CD14-positive monocyte (primary cell): ENCODE measurements around the gene RALY. TPM values are rescaled to one million over a fixed set of nuclear protein-coding genes. Genes with fewer than 3 reads are reported as not detected.
A peak's percentile ranks its signal among the peaks of the same experiment; 100 is the strongest.

Experiments used
- DNase-seq, 3 donors: peaks; one replicate each; pipeline ENCODE4 v3.0.0-alpha.2; 2011 to 2022
- H2AFZ ChIP-seq: 2 replicates; pipeline ENCODE4 v1.6.0; 2012; ENCODE audit warnings: mild to moderate bottlenecking, low read depth, low read length, inconsistent platforms; ENCODE audit not compliant: insufficient read depth, poor library complexity, severe bottlenecking
- H3K27ac ChIP-seq, 2 donors: 1 replicate in 1 of 2; 2 replicates in 1 of 2; pipeline ENCODE4 v1.5.1; 2012 to 2013; ENCODE audit warnings: low read length in 2 of 2, control low read depth in 1 of 2, inconsistent platforms in 1 of 2, low read depth in 1 of 2, mild to moderate bottlenecking in 1 of 2
- H3K27me3 ChIP-seq, 2 donors: one replicate each; pipeline versions ENCODE4 v1.6.0 to v1.6.1; 2011 to 2013; ENCODE audit warnings: low read length in 2 of 2; ENCODE audit not compliant: control insufficient read depth in 2 of 2, insufficient read depth in 2 of 2
- H3K36me3 ChIP-seq, 2 donors: replicated peaks in 1 of 2; 1 replicate in 1 of 2; 2 replicates in 1 of 2; pipeline versions ENCODE4 v1.5.1 to v1.6.1; 2012 to 2013; ENCODE audit warnings: low read length in 2 of 2, control low read depth in 1 of 2, inconsistent platforms in 1 of 2, mild to moderate bottlenecking in 1 of 2; ENCODE audit not compliant: insufficient read depth in 2 of 2, control insufficient read depth in 1 of 2
- H3K4me1 ChIP-seq, 2 donors: 1 replicate in 1 of 2; 2 replicates in 1 of 2; pipeline versions ENCODE4 v1.5.1 to v1.6.1; 2012 to 2013; ENCODE audit warnings: low read length in 2 of 2, control low read depth in 1 of 2, inconsistent platforms in 1 of 2, mild to moderate bottlenecking in 1 of 2, moderate library complexity in 1 of 2; ENCODE audit not compliant: insufficient read depth in 2 of 2, control insufficient read depth in 1 of 2
- H3K4me2 ChIP-seq: replicated peaks from 2 replicates; pipeline ENCODE3; 2012; ENCODE audit warnings: low read length, moderate library complexity, mild to moderate bottlenecking; ENCODE audit not compliant: poor library complexity, severe bottlenecking; ENCODE audit errors: extremely low read depth
- H3K4me3 ChIP-seq, 3 experiments: fragments of 200-600 bp in 1 of 3; sonication (generic) in 1 of 3; replicated peaks in 1 of 3; 1 replicate in 2 of 3; 2 replicates in 1 of 3; pipeline ENCODE4 v1.5.1; 2011 to 2013; ENCODE audit warnings: low read length in 3 of 3, mild to moderate bottlenecking in 3 of 3, control low read depth in 2 of 3, low read depth in 2 of 3, inconsistent platforms in 1 of 3, moderate library complexity in 1 of 3
- H3K79me2 ChIP-seq: 2 replicates; pipeline ENCODE4 v1.6.0; 2012; ENCODE audit warnings: mild to moderate bottlenecking, control low read depth, inconsistent platforms, low read length, moderate library complexity; ENCODE audit not compliant: insufficient read depth
- H3K9ac ChIP-seq: 2 replicates; pipeline ENCODE4 v1.6.0; 2017; ENCODE audit warnings: low read length, mild to moderate bottlenecking; ENCODE audit not compliant: insufficient read depth, poor library complexity, severe bottlenecking
- H3K9me3 ChIP-seq, 2 donors: replicated peaks in 1 of 2; 1 replicate in 1 of 2; 2 replicates in 1 of 2; pipeline versions ENCODE4 v1.5.1 to v1.6.1; 2012 to 2013; ENCODE audit warnings: low read length in 2 of 2, control low read depth in 1 of 2; ENCODE audit not compliant: control insufficient read depth in 1 of 2, insufficient read depth in 1 of 2
- H4K20me1 ChIP-seq: 2 replicates; pipeline ENCODE4 v1.6.0; 2012; ENCODE audit warnings: mild to moderate bottlenecking, low read length, control low read depth, moderate library complexity; ENCODE audit not compliant: insufficient read depth
- H3K27ac Mint-ChIP-seq, 7 donors: one replicate each; pipeline ENCODE4 v1.8.0; 2020; ENCODE audit warnings: mild to moderate bottlenecking in 7 of 7, mixed read lengths in 7 of 7, moderate library complexity in 6 of 7, inconsistent platforms in 2 of 7
- H3K27me3 Mint-ChIP-seq, 3 donors: one replicate each; pipeline ENCODE4 v1.8.0; 2021 to 2022; ENCODE audit warnings: low read depth in 3 of 3, mild to moderate bottlenecking in 3 of 3, mixed read lengths in 3 of 3, moderate library complexity in 3 of 3, inconsistent platforms in 1 of 3
- H3K36me3 Mint-ChIP-seq, 2 donors: one replicate each; pipeline ENCODE4 v1.8.0; 2020; ENCODE audit warnings: mixed read lengths in 2 of 2, inconsistent platforms in 1 of 2, mild to moderate bottlenecking in 1 of 2
- H3K4me1 Mint-ChIP-seq: one replicate; pipeline ENCODE4 v1.8.0; 2020; ENCODE audit warnings: mild to moderate bottlenecking, mixed read lengths
- H3K4me3 Mint-ChIP-seq, 2 donors: one replicate each; pipeline ENCODE4 v1.8.0; 2020; ENCODE audit warnings: mild to moderate bottlenecking in 2 of 2, mixed read lengths in 2 of 2, moderate library complexity in 1 of 2
- H3K9me3 Mint-ChIP-seq, 7 donors: one replicate each; pipeline ENCODE4 v1.8.0; 2020 to 2022; ENCODE audit warnings: mixed read lengths in 7 of 7, mild to moderate bottlenecking in 6 of 7, moderate library complexity in 6 of 7, inconsistent platforms in 2 of 7
- WGBS: methylation state at CpG from one replicate; pipeline ENCODE4 v1.1.5; 2013; ENCODE audit warnings: missing lambda C conversion rate; ENCODE audit not compliant: insufficient coverage; 5-methylcytosine and 5-hydroxymethylcytosine counted together
- intact Hi-C, 2 donors: fragments of 100-400 bp; cut with micrococcal nuclease; formaldehyde crosslinking; loops; one replicate each; pipeline versions ENCODE4 v1.15.0 to v1.15.1; 2023
- polyA plus RNA-seq, 3 donors: library from polyadenylated mRNA; depleted of rRNA in 1 of 3; unstranded in 2 of 3; stranded (reverse) in 1 of 3; fragments of 300-500 nt in 2 of 3; fragments of >200 nt in 1 of 3; fragmentation: Illumina TruSeq in 2 of 3; gene quantifications; 1 replicate in 2 of 3; 2 replicates in 1 of 3; pipeline ENCODE4 v1.2.3, GENCODE V29; 2012 to 2021
- TF ChIP-seq, protein P1 (sequence below): fragments of 200-600 bp; IDR thresholded peaks from one replicate; pipeline ENCODE4 v1.8.0; 2022; ENCODE audit warnings: antibody characterized with exemption, mild to moderate bottlenecking

The RALY gene
- polyA plus RNA-seq, 3 donors: 88.4 to 154 (median 152) TPM

DNA sequence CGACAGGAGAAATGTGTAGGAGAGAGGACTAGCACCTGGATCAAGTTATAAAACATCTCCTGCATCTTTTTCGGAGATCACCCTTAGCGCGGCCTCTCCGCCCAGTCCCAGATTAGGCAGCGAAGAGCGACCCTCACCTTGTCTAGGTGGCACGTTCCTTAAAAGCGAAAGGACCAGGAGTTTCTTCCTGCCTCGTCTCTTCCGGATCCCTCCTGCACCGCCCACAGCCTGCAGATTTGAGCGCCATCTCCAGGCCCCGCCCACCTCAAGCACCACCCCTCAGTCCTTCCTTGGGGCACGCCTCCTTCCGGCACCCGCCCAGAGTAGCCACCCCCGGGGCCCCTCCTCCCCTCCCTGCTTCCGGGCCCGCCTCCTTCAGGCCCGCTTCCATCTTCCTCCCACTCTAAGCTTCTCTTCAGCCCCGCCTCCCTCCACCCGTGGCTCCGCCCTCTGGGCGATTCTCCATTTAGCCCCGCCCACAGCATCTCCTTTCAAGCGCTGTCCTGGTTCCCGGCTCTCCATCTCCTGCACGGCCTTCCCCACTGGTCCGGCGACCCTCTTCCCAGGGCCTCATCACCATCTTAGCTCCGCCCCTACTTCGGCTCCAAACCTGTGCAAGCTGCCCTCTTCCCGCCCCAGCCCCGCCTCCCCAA is 662 bp upstream of the RALY start:
- peak overlapping the region; percentile 92 for H3K9ac ChIP-seq
- H3K79me2 ChIP-seq: peaks cover 67% of the 10 kb centered on the region
- 1% methylated on average over 26 of the region's 35 CpGs for whole genome bisulfite sequencing
- intact Hi-C loops: loop anchor here (2.0 to 10.0 kb wide), 10 partner anchors 118 to 1624 kb away; partner anchors contain the start of genes C20orf144 (in 2 of the 2), ACTL10 (in 1 of the 2), AHCY (in 1 of the 2) and CBFA2T2 (in 1 of the 2)
- TF ChIP-seq, protein P1, sequence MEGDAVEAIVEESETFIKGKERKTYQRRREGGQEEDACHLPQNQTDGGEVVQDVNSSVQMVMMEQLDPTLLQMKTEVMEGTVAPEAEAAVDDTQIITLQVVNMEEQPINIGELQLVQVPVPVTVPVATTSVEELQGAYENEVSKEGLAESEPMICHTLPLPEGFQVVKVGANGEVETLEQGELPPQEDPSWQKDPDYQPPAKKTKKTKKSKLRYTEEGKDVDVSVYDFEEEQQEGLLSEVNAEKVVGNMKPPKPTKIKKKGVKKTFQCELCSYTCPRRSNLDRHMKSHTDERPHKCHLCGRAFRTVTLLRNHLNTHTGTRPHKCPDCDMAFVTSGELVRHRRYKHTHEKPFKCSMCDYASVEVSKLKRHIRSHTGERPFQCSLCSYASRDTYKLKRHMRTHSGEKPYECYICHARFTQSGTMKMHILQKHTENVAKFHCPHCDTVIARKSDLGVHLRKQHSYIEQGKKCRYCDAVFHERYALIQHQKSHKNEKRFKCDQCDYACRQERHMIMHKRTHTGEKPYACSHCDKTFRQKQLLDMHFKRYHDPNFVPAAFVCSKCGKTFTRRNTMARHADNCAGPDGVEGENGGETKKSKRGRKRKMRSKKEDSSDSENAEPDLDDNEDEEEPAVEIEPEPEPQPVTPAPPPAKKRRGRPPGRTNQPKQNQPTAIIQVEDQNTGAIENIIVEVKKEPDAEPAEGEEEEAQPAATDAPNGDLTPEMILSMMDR: no peak
- DNase-seq: peak; percentile 96 to 98 (median 98)
- peak overlapping the region; percentile 92 to 99 for H3K4me3 Mint-ChIP-seq
- no peaks in the 10 kb centered on the region for H3K9me3 ChIP-seq
- peak overlapping the region; percentile 94 to 99 (median 98) for H3K27ac Mint-ChIP-seq
- H3K4me2 ChIP-seq: peak overlapping the region; percentile 89
- no peaks in the 10 kb centered on the region for H3K36me3 ChIP-seq
- H3K36me3 Mint-ChIP-seq: peaks cover 2 to 5% of the 10 kb centered on the region in 2 donors
- H3K27me3 ChIP-seq: no peaks in the 10 kb centered on the region
- H4K20me1 ChIP-seq: peaks cover 42% of the 10 kb centered on the region
- peak overlapping the region; percentile 97 for H2AFZ ChIP-seq
- peak overlapping the region; percentile 82 to 94 for H3K27ac ChIP-seq
- peaks cover 0 to 3% (median 0%) of the 10 kb centered on the region in 7 donors for H3K9me3 Mint-ChIP-seq
- peaks cover 34 to 51% of the 10 kb centered on the region in 2 donors for H3K4me1 ChIP-seq
- peaks cover 52% of the 10 kb centered on the region for H3K4me1 Mint-ChIP-seq
- H3K4me3 ChIP-seq: peak overlapping the region; percentile 72 to 99 (median 98)
- peaks cover 0 to 7% (median 1%) of the 10 kb centered on the region in 3 donors for H3K27me3 Mint-ChIP-seq

DNA sequence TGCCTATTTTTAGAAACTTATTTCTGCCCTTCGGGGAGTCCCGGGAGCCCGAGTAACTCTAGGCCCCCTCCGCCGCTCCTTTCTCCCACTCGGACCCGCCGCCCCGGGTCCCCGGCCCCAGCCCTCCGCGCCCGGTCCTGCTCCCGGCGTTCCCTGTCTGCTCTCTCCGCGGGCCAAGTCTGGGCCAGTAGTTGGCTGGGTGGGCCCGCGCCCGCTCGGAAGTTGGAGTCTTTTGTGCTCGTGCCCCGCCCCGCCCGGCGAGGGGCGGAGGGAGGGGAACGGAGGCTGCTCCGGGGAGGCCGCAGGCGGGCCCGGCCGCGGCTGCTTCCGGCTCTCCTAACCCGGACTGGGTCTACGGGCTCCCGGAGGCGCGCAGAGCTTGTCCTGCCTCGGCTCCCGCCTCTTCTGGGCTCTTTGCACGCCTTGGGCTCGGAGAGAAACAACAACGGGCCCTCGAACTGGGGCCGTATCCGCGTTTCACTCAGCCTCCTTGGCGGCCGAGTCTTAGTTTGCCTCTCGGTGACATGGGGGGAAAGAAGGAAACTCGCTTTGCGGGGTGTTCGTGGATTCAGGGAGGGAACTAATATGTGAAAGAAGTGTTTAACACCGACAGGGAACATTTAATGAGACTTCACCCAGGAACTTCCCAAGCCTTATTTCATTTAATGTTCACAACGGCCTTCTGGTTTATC is 657 bp downstream of the RALY start:
- Histone ChIP-seq H3K9ac (peak overlapping the region; percentile 92), H3K4me2 (peak overlapping the region; percentile 89), H3K79me2 (peaks cover 80% of the 10 kb centered on the region), H3K9me3 (no peaks in the 10 kb centered on the region), H3K4me3 (peak overlapping the region; percentile 72 to 99 (median 98)), H3K4me1 (peaks cover 37 to 51% of the 10 kb centered on the region in 2 donors), H3K27me3 (no peaks in the 10 kb centered on the region), H3K36me3 (no peaks in the 10 kb centered on the region), H3K27ac (peak overlapping the region; percentile 82 to 94), H4K20me1 (peaks cover 55% of the 10 kb centered on the region), H2AFZ (peak overlapping the region; percentile 97)
- H3K27me3 Mint-ChIP-seq: peaks cover 0 to 7% (median 1%) of the 10 kb centered on the region in 3 donors
- H3K27ac Mint-ChIP-seq: peak overlapping the region; percentile 93 to 97 (median 94)
- H3K9me3 Mint-ChIP-seq: peaks cover 0 to 3% (median 0%) of the 10 kb centered on the region in 7 donors
- peaks cover 63% of the 10 kb centered on the region for H3K4me1 Mint-ChIP-seq
- DNase-seq: peak; percentile 47 to 48 (median 47)
- TF ChIP-seq, protein P1: no peak
- under 1% methylated on average over 47 of the region's 57 CpGs for WGBS
- intact Hi-C loops: loop anchor here (5.0 to 10.0 kb wide), 8 partner anchors 120 to 1623 kb away; partner anchors contain the start of genes C20orf144 (in 2 of the 2), ACTL10 (in 1 of the 2), AHCY (in 1 of the 2) and CBFA2T2 (in 1 of the 2)
- peaks cover 0 to 5% of the 10 kb centered on the region in 2 donors for H3K36me3 Mint-ChIP-seq
- H3K4me3 Mint-ChIP-seq: peak overlapping the region; percentile 96 to 99
